GM12892 (cell line): ENCODE results near the gene CHST8.

ENCODE experiments used
- DNase-seq: peaks from one replicate; pipeline ENCODE4 v3.0.0; 2011; ENCODE audit not compliant: insufficient read length
- FAIRE-seq: peaks from 2 replicates; lab custom pipeline; 2011; peaks lifted over from hg19 to GRCh38; lab: Jason Lieb, UNC
- POLR2A ChIP-seq: IDR thresholded peaks from 2 replicates; pipeline ENCODE4 v1.6.1; 2011; ENCODE audit warnings: low read depth, low read length, control low read depth
- POLR2AphosphoS5 ChIP-seq: IDR thresholded peaks from 2 replicates; pipeline ENCODE4 v1.6.1; 2011; ENCODE audit warnings: low read depth, low read length, control low read depth
- TAF1 ChIP-seq: IDR thresholded peaks from 2 replicates; pipeline ENCODE4 v1.6.1; 2011; ENCODE audit warnings: low read depth, mild to moderate bottlenecking, control low read depth, low read length, borderline replicate concordance

The CHST8 gene

DNA sequence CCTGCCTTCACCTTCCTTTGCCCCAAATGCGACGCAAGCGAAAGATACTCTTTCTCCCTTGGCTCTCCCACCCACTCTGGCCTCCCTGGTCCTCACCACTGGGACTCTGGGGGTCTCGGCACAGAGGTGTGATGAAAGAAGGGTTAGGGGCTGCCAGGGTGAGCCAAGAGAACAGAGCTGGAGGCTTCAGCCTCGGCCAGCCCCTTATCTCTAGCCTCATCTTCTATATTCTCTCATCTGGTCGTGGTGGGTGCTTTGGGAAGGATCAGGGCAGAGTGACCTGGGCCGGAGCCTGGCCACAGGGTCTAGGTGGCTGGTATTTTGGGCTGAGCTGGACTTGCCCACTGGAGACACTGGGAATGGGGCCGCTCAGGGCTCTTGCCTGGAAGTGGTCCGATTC lies 103.8 kb downstream of the CHST8 start:
- TF ChIP-seq TAF1 (no peak), POLR2A (no peak), POLR2AphosphoS5 (no peak)
- DNase-seq (no peak), FAIRE-seq (no peak)

DNA sequence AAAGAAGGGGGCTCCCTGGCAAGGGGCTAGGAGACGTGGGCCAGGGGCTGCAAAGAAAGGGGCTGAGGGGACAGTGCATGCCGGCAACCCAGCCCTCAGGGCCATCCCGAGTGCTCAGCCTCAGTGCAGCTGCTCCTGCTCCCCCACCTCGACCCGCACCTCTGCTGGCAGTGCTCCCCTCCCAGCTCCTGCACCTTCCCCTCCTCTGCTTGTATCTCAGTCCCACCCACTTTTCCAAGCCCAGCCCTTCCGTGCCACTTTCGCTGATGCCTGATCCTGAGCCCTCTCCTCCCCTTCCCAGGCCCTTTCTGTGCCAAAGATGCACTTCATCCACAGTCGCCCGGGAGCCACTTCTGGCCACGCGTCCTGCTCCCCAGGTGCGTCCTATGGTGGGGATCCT lies 105.0 kb downstream of the CHST8 start:
- no peak for DNase-seq
- TF ChIP-seq TAF1 (no peak), POLR2A (no peak), POLR2AphosphoS5 (no peak)
- FAIRE-seq, result no peak

DNA sequence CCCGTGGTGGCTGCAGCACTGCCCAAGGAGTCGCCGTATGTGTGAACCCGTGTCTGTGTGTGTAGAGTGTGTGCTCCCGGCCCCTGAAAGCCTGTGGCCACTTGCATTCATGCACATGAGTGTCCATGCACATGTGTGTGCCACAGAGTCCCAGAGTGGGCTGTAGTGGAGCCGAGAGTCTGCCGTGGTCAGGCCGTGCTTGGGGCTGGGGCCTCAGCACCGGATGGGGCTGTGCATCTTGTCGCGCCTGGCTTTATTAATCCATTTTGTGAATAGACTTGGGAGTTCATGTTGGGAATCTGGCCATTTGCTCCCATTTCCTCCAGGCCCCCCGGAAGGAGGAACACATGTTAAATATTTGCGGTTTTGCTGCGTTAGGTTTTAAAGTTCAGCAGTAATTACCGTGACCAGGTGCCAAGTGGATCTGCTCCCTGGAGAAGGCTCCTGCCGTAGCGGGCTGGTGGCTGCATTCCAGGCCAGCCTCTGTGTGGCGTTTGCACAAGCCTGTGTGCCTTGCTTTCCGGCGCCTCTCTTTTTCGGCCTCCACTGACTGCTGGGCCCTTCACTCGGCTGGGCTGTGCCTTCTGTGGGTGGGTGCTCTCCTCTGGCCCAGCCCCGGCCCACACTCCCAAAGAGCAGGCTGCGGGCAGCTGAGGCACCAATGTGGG lies 105.7 kb downstream of the CHST8 start:
- FAIRE-seq, result no peak
- DNase-seq, result no peak
- TF ChIP-seq POLR2AphosphoS5, result no peak
- TF ChIP-seq TAF1, result no peak
- no peak for TF ChIP-seq POLR2A

DNA sequence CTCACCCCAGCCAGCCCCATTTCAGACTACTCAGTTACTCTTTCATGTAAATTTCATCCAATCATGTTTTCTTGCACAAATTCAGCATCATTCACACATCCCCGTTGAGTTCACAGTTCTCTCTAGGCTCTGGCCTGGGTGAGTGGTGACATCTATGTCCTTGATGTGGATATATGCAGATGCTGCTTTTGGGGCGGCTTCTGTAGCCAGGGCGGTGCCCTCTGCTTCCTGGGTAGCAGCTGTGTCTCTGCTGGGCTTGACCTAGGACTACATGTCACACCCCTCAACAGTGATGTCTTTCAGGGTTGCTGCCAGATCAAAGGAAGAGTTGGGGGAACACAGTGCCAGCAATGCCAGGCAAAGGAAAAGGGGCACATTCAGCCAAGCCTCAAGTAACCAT lies 106.4 kb downstream of the CHST8 start:
- TF ChIP-seq TAF1 (no peak), POLR2AphosphoS5 (no peak), POLR2A (no peak)
- FAIRE-seq (no peak), DNase-seq (no peak)

DNA sequence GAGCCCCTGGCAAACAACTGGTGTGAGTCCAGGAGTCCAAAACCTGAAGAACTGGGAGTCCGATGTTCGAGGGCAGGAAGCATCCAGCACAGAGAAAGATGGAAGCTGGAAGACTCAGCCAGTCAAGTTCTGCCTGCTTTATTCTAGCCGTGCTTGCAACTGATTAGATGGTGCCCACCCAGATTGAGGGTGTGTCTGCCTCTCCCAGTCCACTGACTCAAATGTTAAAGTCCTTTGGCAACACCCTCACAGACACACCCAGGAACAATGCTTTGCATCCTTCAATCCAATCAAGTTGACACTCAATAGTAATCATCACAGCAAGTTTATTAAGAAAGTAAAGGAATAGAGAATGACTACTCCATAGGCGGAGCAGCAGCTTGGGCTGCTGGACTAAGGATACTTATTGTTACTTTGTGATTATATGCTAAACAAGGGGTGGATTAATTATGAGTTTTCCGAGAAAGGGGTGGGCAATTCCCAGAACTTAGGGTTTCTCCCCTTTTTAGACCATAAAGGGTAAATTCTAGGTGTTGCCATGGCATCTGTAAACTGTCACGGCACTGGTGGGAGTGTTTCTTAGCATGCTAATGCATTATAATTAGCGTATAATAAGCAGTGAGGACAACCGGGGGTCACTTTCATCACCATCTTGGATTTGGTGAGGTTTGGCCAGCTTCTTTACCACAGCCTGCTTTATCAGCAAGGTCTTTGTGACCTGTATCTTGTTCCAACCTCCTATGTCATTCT lies 109.3 kb downstream of the CHST8 start:
- TF ChIP-seq POLR2AphosphoS5, result no peak
- DNase-seq (no peak), FAIRE-seq (no peak)

DNA sequence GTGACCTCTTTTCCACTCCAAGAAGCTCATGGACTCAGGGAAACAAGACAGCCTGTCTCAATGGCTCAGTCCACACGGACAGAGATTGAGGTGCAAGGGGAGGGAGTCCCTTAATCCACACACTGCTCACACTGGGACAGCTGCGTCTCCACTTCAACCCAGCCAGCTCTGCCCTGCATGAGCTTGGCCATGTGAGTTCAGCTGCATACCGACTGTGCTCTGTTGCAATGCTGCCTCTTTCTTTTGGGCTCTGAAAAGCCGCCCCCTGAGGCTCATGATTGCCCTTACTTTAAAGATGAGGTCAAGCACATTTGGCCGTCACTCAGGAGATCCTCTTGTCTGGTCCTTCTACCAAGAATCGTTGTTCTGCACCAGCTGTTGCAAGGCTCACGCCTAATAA lies 110.1 kb downstream of the CHST8 start:
- DNase-seq, result no peak
- TF ChIP-seq POLR2A (no peak), POLR2AphosphoS5 (no peak), TAF1 (no peak)
- FAIRE-seq, result no peak

DNA sequence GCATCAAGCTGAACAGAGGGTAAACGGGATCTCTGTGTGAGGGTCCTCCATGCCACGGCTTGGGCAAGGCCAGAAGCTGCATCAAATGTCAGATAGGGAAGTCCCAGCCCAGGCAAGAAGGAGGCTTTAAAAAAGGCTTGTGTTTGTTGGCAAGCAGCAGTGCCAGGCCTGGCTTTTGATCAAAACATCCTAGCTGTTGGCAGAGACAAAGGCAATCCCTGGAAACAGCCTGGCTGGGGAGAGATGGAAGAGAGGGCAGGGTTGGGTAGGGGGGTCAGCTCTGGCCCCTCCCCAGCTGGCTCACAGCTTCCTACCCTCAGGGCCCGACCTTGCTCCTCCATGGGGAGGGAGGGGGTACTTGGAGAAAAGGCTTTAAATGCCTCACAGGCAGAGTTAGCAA lies 113.2 kb downstream of the CHST8 start:
- DNase-seq, result no peak
- TF ChIP-seq TAF1 (no peak), POLR2A (no peak), POLR2AphosphoS5 (no peak)
- no peak for FAIRE-seq

DNA sequence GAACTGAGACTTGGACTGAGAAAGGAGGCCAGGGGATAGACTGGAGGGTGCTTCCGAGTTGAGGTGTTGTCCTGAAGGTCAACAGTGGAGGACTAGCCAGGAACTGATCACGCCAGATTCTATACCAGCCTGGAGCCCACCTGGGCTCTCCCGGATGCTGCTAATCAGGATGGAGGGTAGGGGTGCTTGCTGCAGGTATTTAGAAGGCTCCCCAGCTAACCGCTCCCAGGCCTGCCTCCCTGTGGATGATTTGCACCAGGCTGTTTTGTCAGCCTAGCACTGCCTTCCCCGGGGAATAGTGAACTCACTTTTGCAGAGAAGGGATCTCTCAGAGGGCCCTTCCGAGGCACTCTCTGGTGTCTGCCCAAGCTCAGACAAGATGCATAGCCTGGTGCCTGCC lies 114.4 kb downstream of the CHST8 start:
- DNase-seq, result no peak
- no peak for FAIRE-seq
- TF ChIP-seq POLR2AphosphoS5, result no peak

DNA sequence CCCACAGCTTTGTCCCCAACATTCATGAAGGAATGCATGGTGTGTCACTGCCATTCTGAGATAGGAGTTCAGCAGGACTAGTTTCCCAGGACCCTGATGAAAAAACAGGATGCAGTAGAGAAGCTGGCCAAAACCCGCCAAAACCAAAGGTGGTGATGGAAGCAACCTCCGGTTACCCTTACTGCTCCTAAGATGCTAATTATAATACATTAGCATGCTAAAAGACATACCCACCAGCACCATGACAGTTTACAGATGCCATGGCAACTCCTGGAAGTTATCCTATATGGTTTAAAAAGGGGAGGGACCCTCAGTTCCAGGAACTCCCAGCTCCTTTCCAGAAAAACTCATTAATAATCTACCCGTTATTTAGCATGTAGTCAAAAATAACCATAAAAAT lies 115.0 kb downstream of the CHST8 start:
- no peak for DNase-seq
- no peak for FAIRE-seq
- TF ChIP-seq POLR2AphosphoS5, result no peak
- no peak for TF ChIP-seq TAF1
- TF ChIP-seq POLR2A, result no peak

DNA sequence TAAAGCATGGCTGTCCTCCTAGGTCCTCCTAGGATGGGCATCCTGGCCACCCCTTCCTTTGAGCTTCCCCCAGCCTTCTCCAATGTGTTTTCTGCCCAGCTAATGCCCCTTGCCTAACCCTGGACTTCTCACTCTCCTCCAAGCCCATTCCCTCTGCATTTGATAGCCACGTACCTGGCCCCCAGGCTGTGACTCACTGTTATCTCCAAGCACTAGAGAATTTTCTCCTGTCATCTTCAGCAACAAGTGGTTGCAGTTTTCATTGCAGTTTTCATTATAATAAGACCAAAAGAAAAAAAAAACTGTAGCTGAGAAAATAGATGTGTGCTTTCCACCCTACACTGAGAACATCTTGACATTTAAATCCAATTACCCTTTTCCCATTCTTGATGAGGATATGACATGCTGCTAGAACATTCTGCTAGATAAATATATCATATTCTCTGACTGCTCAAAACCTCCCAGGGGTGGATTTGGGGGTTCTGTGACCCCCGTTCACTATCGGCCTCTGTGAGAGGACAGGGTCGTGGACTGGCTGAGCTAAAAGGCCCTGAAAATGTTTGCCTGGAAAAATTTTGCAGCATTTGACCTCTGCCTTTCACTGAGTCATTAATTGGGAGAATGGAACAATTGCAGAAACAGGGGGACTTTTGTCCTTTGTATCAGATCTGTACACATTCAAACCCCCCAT lies 116.1 kb downstream of the CHST8 start:
- FAIRE-seq (no peak), DNase-seq (no peak)

DNA sequence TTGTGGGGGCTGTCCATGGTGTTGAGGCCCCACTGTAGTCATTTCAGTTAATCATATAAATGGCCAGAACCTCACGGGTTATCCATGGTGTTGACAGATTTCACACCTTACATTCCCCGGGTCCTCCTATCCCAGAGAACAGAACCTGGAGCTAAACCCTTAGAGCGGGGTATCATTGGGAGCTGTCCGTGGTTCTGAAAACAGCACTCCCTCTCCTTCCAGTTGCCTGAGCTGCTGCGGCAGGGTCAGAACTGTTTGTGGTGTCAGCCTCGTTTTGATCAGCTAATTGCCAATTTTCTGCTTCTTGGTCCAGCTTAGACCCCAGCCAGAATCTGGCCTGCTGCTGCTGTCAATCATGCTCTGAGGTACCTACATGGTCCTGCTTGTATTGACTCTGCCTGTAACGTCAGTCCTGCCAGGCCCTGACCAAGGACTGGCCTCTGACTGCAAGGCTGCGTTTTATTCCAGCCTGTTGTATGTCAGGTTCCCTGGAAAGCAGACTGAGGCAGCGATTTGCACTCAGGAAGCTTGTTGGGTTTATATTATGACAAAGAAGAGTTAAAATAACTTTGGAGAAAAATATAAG lies 119.2 kb downstream of the CHST8 start:
- TF ChIP-seq POLR2A, result no peak
- DNase-seq (no peak), FAIRE-seq (no peak)

More for the DNA sequence above, 116.1 kb downstream of the CHST8 start:
- TF ChIP-seq POLR2A (no peak), POLR2AphosphoS5 (no peak), TAF1 (no peak)

DNA sequence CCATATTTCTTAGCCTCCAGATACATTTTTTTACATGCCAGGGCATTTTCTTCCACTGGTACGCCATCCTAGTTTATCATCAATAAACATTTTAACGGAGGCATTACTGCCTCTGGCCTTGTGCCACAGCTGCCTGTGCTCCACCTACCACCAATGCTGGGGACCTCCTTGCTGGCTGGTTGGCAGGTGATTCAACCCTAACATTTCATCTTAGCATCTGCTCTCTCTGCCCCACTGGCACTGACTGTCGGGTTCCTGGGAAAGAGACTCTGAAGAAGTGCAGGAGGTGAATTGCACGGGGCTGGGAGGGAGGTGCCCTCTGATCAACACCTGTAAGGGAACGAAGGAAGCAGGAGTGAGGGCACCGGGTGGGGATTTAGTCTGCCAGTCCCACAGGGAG lies 123.5 kb downstream of the CHST8 start:
- DNase-seq (no peak), FAIRE-seq (no peak)

More for the DNA sequence above, 123.5 kb downstream of the CHST8 start:
- TF ChIP-seq POLR2A (no peak), POLR2AphosphoS5 (no peak), TAF1 (no peak)
